GM13977 (cell line): ENCODE data around the gene HOXA6.

Experiments
- DNase-seq: peaks from one replicate; pipeline ENCODE4 v3.0.0; 2012; ENCODE audit warnings: low spot score
- in situ Hi-C: fragments of 300-500 bp; cut with MboI; formaldehyde crosslinking; loops from one replicate; pipeline ENCODE4 v1.12.0; 2022; ENCODE audit warnings: low sequenced_read_pairs, low pct_unique_long_range_greater_than_20kb, mixed read lengths, inconsistent platforms; ENCODE audit not compliant: unreplicated experiment
- TF ChIP-seq, protein P1 (sequence below): IDR thresholded peaks from 2 replicates; pipeline ENCODE4 v1.5.1; 2012; ENCODE audit warnings: mild to moderate bottlenecking, control low read depth; ENCODE audit not compliant: insufficient read depth; ENCODE audit errors: extremely low read depth, missing control alignments

HOXA6 gene

DNA sequence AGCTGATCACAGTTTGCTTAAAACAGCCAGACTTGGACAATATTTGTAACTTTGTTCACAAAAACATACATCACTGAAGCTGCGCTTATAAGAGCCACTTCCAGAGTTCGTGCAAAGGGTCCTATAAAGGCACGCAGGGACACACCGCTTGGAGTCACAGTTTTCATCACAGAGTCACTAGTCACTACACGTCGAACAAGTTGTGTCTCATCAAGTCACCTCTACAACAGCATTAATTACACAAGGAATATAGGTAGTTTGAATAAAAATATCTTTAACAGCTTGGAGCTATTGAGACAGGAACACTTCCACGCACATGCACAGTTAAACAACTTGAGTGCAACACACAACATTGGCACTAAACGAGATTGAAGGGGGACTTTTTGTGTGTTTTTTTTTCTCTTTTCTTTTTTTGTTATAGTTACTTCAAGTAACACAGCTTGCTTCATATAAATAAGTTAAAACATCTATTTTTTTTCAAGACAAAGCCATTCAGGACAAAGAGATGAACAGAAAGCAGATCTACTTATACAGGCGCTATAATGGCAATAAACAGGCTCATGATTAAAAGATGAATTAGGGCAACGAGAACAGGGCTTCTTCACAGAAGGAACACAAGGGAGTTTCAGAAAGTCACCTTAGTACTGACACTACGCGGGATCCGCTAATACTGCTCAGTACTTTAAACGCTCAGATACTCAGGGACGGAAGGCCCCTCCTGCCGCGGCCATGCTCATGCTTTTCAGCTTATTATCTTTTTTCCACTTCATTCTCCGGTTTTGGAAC lies 6.2 kb downstream of the HOXA6 start:
- no peak for DNase-seq
- in situ Hi-C loops = no loop called here
- TF ChIP-seq, protein P1, sequence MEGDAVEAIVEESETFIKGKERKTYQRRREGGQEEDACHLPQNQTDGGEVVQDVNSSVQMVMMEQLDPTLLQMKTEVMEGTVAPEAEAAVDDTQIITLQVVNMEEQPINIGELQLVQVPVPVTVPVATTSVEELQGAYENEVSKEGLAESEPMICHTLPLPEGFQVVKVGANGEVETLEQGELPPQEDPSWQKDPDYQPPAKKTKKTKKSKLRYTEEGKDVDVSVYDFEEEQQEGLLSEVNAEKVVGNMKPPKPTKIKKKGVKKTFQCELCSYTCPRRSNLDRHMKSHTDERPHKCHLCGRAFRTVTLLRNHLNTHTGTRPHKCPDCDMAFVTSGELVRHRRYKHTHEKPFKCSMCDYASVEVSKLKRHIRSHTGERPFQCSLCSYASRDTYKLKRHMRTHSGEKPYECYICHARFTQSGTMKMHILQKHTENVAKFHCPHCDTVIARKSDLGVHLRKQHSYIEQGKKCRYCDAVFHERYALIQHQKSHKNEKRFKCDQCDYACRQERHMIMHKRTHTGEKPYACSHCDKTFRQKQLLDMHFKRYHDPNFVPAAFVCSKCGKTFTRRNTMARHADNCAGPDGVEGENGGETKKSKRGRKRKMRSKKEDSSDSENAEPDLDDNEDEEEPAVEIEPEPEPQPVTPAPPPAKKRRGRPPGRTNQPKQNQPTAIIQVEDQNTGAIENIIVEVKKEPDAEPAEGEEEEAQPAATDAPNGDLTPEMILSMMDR = no peak

DNA sequence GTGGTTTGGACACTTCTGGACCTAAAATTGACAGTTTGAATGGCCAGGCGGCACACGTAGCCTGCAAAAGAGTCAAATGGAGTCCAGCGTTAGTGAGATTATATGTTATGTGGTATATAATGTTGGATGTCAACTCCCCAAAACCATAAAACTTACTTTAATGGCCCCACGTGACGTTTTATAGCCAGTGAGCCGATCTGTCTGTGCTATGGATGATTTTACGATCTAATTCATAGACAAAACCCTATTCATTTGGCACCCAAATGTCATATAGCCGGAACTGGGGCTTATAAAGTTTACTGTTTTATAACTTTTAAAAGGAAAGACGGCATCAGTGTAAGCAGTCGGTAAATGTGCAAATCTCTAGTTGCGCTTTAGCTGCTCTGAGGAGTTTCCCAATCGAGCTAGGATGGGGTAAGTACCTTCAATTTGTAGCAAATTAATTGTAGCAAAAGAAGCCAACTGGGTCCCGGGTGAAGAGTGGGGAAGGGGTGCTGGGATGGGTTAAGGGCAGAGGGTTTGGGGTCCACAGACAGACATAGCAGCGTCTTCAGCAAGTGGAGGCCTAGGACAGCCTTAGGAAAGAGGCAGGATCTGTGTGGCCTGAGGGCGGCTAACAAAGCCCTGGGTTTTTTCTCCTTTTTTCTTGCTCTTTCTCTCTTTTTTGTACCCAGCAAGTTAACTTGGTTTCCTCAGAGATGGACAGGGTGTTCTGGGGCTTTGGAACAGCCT lies 7.3 kb downstream of the HOXA6 start:
- TF ChIP-seq, protein P1 = no peak
- DNase-seq = no peak
- in situ Hi-C loops = no loop called here

DNA sequence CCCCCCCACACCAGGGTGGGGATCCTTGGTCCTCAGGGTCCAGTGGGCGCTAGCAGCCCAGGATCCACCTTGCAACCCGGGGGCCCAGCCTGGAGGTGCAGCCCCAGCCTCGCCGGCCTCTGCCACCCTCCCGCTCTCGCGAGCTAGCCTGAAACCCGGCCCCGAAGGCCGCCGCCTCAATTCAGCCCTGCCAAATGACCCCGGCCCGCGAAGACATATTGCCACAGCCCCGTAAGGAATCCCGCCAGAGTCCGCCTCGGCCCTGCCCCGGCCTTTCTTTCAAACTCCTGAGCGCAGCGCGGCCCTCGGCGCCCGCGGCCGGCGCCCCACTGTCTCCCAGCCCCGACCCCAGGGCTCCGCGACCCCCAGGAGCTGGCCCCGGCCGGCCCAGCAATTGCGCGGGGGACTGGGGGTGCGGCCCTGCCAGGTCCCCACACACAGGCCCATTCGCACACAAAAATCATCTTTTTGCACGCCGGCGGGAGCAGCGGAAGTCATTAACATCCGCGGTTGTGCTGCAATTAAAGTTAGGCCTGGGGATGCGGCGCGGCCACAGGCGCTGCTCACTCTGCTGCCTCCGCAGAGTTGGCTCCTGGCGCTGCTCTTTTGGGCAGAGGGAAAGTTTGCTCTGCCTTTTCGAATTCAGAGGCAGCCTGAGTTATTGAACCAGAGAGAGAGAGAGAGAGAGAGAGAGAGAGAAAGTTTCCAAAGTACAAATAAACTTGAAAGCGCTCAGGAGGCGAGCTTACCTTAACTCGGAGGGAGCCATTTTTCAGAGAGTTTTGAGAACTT lies 8.0 kb downstream of the HOXA6 start:
- TF ChIP-seq, protein P1 = no peak
- in situ Hi-C loops = no loop called here
- DNase-seq = no peak

DNA sequence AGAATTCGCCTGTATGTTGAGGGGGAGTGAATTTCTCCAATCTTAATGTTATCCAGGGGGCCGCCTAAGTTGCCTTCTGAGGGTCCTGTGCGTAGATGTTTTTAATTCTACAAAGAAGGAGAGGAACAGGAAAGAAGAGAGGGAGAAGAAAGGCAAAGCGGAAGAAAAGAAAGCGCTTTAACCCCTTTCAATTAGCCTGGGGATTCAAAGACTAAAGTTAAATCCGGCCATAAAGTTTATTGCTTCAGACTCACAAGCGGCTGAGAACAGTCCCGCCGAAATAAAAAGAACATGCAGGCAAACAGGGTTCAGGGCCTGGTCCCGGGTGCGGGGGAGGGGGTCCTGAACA lies 8.6 kb downstream of the HOXA6 start:
- in situ Hi-C loops = no loop called here
- no peak for DNase-seq
- TF ChIP-seq, protein P1 = no peak

DNA sequence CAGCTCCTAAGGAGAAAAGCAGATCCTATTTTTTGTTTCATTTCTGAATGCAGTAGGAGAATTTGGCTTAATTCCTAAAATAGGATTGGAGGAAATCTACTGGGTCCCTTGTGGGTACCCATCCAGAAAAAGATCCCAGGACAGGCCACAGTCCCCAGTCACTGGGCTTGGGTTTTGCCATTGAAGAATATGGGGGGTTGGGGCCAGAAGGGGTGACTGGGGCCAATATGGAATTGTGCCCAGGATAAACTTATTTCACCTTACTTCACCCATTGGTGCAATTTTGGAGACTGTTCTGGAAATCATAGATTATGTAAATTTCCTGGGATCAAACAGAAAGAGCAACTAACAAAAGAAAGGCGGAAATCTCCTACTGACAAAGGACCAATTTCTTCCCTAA lies 9.1 kb downstream of the HOXA6 start:
- no peak for DNase-seq
- TF ChIP-seq, protein P1 = no peak
- in situ Hi-C loops = no loop called here

DNA sequence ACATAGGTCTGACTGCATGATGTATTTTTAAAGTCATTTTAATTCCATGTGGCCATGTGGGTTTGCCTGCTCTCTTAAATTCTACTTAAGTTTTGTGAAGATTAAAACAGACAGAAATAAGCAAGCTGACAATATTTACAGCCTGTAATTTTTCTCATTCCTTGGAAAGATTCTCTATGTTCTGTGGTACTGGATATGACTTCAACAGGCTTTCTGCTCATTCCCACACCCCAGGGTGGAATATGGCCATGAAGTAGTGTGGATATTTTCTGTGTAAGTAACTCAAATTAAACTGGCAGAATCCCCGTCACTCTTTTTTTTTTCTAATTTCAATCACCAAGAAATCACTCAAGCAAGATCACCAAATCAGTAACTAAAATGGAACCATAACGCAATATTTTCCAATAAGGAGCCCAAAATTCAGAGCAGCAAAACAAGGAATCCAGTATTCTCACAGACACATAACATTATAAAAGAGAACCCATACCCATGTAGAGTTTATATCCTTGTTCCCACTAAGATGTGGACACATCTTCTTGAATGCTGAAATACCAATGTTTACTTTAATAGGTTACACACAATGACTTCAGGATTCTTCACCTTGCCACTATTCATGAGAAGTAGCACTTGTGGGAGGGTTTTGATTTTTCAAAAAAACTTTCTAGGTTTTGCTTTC lies 9.8 kb downstream of the HOXA6 start:
- in situ Hi-C loops = no loop called here
- TF ChIP-seq, protein P1 = no peak
- DNase-seq = no peak
